Tibial nerve (tissue), 4 donors: ENCODE results near the gene BDKRB2. TPM values are rescaled to one million over a fixed set of nuclear protein-coding genes. Genes with fewer than 3 reads are reported as not detected.

Experiments
- DNase-seq, 2 donors: peaks; one replicate each; pipeline ENCODE4 v3.0.0-alpha.2; 2019; ENCODE audit warnings: low spot score in 2 of 2
- H3K27ac ChIP-seq, 4 donors: fragments of 200-600 bp; sonication (generic) in 3 of 4; one replicate each; pipeline ENCODE4 v1.5.1; 2017 to 2019; ENCODE audit warnings: mild to moderate bottlenecking in 1 of 4
- H3K27me3 ChIP-seq, 2 donors: fragments of 200-600 bp; sonication (generic) in 1 of 2; one replicate each; pipeline versions ENCODE4 v1.5.1 to v1.6.0; 2017 to 2019
- H3K36me3 ChIP-seq, 3 donors: fragments of 200-600 bp; sonication (generic); one replicate each; pipeline ENCODE4 v1.5.1; 2018 to 2019
- H3K4me1 ChIP-seq, 4 donors: fragments of 200-600 bp; sonication (generic) in 3 of 4; one replicate each; pipeline ENCODE4 v1.5.1; 2017 to 2019
- H3K4me3 ChIP-seq, 4 donors: fragments of 200-600 bp; sonication (generic) in 3 of 4; one replicate each; pipeline ENCODE4 v1.5.1; 2017 to 2019; ENCODE audit warnings: mild to moderate bottlenecking in 1 of 4, moderate library complexity in 1 of 4
- H3K9me3 ChIP-seq, 4 donors: fragments of 200-600 bp; sonication (generic) in 3 of 4; one replicate each; pipeline ENCODE4 v1.5.1; 2017 to 2019
- CTCF ChIP-seq, 5 experiments: fragments of 200-600 bp in 3 of 5; fragments of 450-650 bp in 2 of 5; sonication (generic) in 3 of 5; IDR thresholded peaks; one replicate each; pipeline ENCODE4 v1.5.1; 2016 to 2019; ENCODE audit warnings: antibody characterized with exemption in 5 of 5, mild to moderate bottlenecking in 3 of 5, moderate library complexity in 2 of 5
- EP300 ChIP-seq, 2 donors: sonication (generic); formaldehyde crosslinking; IDR thresholded peaks; one replicate each; pipeline ENCODE4 v1.6.1; 2017; ENCODE audit warnings: antibody characterized with exemption in 2 of 2, mild to moderate bottlenecking in 1 of 2
- POLR2A ChIP-seq, 2 donors: fragments of 450-650 bp; IDR thresholded peaks; one replicate each; pipeline ENCODE4 v1.6.1; 2017; ENCODE audit warnings: antibody characterized with exemption in 2 of 2, mild to moderate bottlenecking in 2 of 2, moderate library complexity in 2 of 2
- WGBS, 2 donors: methylation state at CpG; one replicate each; pipeline ENCODE4 v1.1.5; 2018; 5-methylcytosine and 5-hydroxymethylcytosine counted together
- small RNA-seq: library from RNA; depleted of rRNA; stranded (forward); fragments of <200 nt; gene quantifications from one replicate; pipeline ENCODE3, GENCODE V24; 2016
- total RNA-seq, 4 donors: library from RNA; depleted of rRNA; stranded (reverse); fragments of >200 nt; gene quantifications; one replicate each; pipeline ENCODE4 v1.1.0, GENCODE V29; 2016

The BDKRB2 gene
- total RNA-seq, 4 donors from 2014 or later, result 10.5 to 26.8 (median 18.4) TPM

- DNase-seq, result no peak
- 100% methylated on average over 1 of the region's 1 CpG for WGBS, 2 donors
- H3K9me3 ChIP-seq, result no peaks in the 10 kb centered on the region
- peaks cover 0 to 77% (median 0%) of the 10 kb centered on the region in 3 donors for H3K36me3 ChIP-seq
- H3K4me3 ChIP-seq, result no peak overlapping the region
- TF ChIP-seq POLR2A (IDR thresholded peaks at IDR 0.05) (no peak), EP300 (IDR thresholded peaks at IDR 0.05) (no peak), CTCF (IDR thresholded peaks at IDR 0.05) (no peak)
- H3K4me1 ChIP-seq, result no peaks in the 10 kb centered on the region
- H3K27ac ChIP-seq, result no peak overlapping the region
- H3K27me3 ChIP-seq, result no peaks in the 10 kb centered on the region
Observed at GRCh38 chr14:96287856-96288255, 83.2 kb downstream of the BDKRB2 start.

Small RNA genes lying within 50 kb of the gene (small RNA-seq; reads per million reads assigned to genes)
- not detected for gene CKS1BP1

Other genes with a start within 250 kb of the BDKRB2 start
- gene C14orf132, start 165.5 kb upstream of the BDKRB2 start, total RNA-seq, result 10 to 100 TPM in 3 of 4 donors, 1 to 10 TPM in 1; 7.8 to 16.9 (median 15.0) TPM
- gene BDKRB1, start 51.4 kb downstream of the BDKRB2 start, total RNA-seq, result 1 to 10 TPM in 2 of 4 donors, under 1 TPM in 1, not detected in 1; 0.63 to 2.4 (median 2.2) TPM
- 10 to 100 TPM; 26.4 to 44.9 (median 37.6) TPM for gene ATG2B, start 158.5 kb downstream of the BDKRB2 start, total RNA-seq
- 10 to 100 TPM in 3 of 4 donors, 1 to 10 TPM in 1; 9.9 to 23.2 (median 13.3) TPM for gene GSKIP, start 158.7 kb downstream of the BDKRB2 start, total RNA-seq
- gene AK7, start 187.3 kb downstream of the BDKRB2 start, total RNA-seq, result 1 to 10 TPM in 3 of 4 donors, under 1 TPM in 1; 0.90 to 8.4 (median 4.4) TPM